ENCODE results near the gene FCGBP. TPM values are rescaled to one million over a fixed set of nuclear protein-coding genes. Genes with fewer than 3 reads are reported as not detected.

FCGBP gene
- polyA plus RNA-seq, 1 experiment = 0.01 TPM

GRCh38 chr19:39915848-39916215, 18.6 kb downstream of the FCGBP start:
- TF ChIP-seq, protein P1, sequence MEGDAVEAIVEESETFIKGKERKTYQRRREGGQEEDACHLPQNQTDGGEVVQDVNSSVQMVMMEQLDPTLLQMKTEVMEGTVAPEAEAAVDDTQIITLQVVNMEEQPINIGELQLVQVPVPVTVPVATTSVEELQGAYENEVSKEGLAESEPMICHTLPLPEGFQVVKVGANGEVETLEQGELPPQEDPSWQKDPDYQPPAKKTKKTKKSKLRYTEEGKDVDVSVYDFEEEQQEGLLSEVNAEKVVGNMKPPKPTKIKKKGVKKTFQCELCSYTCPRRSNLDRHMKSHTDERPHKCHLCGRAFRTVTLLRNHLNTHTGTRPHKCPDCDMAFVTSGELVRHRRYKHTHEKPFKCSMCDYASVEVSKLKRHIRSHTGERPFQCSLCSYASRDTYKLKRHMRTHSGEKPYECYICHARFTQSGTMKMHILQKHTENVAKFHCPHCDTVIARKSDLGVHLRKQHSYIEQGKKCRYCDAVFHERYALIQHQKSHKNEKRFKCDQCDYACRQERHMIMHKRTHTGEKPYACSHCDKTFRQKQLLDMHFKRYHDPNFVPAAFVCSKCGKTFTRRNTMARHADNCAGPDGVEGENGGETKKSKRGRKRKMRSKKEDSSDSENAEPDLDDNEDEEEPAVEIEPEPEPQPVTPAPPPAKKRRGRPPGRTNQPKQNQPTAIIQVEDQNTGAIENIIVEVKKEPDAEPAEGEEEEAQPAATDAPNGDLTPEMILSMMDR (IDR thresholded peaks at IDR 0.05; ENCODE audit: insufficient read depth, low read depth, low read length) = no peak
- no peak overlapping the region for H3K4me3 ChIP-seq (ENCODE audit: low read depth, low read length)
- CTCF ChIA-PET = interaction anchor here (0.6 kb wide), 1 partner anchor 390 kb away, joined by 3 read pairs; no protein-coding TSS in a partner anchor
- H3K27me3 ChIP-seq (ENCODE audit: control insufficient read depth, insufficient read depth, low read length) = peaks cover 1% of the 10 kb centered on the region; the same call in 1 of the 2 replicates
- POLR2A ChIA-PET = no interaction called here
- DNase-seq (ENCODE audit: low read depth) = no peak
- no peaks in the 10 kb centered on the region for H3K36me3 ChIP-seq (ENCODE audit: control insufficient read depth, insufficient read depth, low read length)

DNA sequence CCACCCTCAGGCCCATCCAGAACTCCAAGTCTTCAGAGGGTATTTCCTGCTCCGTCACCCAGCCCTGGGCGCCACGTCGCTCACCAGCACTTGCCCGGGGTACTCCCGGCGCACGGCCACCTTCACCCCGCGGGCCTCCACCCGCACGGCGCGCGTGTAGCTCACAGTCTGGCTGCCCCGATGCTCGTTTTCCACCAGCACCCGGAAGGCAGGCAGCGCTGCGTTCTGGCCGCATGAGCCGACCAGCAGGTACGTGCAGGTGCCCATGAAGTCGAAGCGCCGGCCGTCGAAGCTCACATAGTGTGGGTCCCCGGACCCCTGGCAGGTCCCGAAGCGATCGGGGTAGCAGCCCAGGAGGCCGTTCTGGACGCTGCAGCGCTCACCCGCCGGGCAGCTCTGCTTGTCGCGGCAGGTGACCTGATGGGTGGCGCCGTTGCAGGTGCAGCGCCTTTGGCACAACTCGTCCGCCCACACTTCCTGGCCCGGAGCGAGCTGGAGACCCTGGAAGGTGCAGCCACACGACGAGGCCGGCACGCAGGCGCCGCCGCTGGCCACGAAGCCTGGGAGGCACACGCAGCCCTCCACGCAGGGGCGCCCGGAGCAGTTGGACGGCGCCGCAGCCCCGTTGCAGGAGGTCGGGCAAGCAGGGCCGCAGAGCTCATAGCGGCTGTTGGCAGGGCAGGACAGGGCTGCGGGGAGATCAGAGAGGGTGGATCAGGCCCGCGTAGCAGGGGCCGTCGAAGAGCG, 19.2 kb downstream of the FCGBP start:
- POLR2A ChIA-PET = no interaction called here
- TF ChIP-seq, protein P1 (IDR thresholded peaks at IDR 0.05; ENCODE audit: insufficient read depth, low read depth, low read length) = no peak
- CTCF ChIA-PET = interaction anchor here (0.6 kb wide), 1 partner anchor 390 kb away, joined by 3 read pairs; no protein-coding TSS in a partner anchor
- peaks cover 1% of the 10 kb centered on the region; the same call in 1 of the 2 replicates for H3K27me3 ChIP-seq (ENCODE audit: control insufficient read depth, insufficient read depth, low read length)
- no peak for DNase-seq (ENCODE audit: low read depth)
- H3K36me3 ChIP-seq (ENCODE audit: control insufficient read depth, insufficient read depth, low read length) = no peaks in the 10 kb centered on the region
- no peak overlapping the region for H3K4me3 ChIP-seq (ENCODE audit: low read depth, low read length)

DNA sequence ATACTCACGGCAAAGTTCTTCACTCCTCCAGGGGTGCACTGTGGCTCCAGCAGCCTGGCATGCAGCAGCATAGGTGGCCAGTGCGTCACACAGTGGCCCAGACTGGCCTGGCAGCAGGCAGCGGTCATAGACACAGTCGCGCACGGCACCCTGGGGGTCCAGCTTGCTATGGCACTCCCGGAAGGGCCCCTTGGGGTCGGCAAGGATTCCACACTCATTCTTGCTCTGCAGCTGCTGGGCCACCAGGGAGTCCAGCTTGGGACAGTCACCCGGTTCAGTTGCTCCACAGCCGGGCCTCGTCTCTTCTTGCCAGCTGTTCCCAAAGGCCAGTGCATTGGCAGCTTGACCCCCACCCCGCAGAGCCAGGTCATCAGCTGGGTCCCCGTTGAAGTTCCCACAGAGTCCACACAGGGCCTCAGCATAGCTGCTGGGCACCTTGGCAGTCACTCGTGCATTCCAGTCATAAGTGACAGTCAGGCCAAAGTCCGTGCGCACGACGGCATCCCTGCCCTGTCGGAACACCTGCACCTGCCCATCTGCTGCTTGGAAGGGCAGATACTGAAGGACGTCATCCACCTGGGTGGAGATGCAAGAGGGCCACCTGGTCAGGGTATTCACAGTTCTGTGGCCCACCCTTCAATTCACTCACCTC, 20.6 kb downstream of the FCGBP start:
- Histone ChIP-seq H3K4me3 (ENCODE audit: low read depth, low read length) (no peak overlapping the region), H3K27me3 (ENCODE audit: control insufficient read depth, insufficient read depth, low read length) (peaks cover 1% of the 10 kb centered on the region; the same call in 1 of the 2 replicates), H3K36me3 (ENCODE audit: control insufficient read depth, insufficient read depth, low read length) (no peaks in the 10 kb centered on the region)
- no peak for DNase-seq (ENCODE audit: low read depth)
- CTCF ChIA-PET = no interaction called here
- TF ChIP-seq, protein P1 (IDR thresholded peaks at IDR 0.05; ENCODE audit: insufficient read depth, low read depth, low read length) = no peak
- POLR2A ChIA-PET = no interaction called here

GRCh38 chr19:39908803-39909202, 25.6 kb downstream of the FCGBP start:
- TF ChIP-seq, protein P1 (IDR thresholded peaks at IDR 0.05; ENCODE audit: insufficient read depth, low read depth, low read length) = no peak
- Histone ChIP-seq H3K4me3 (ENCODE audit: low read depth, low read length) (no peak overlapping the region), H3K36me3 (ENCODE audit: control insufficient read depth, insufficient read depth, low read length) (no peaks in the 10 kb centered on the region), H3K27me3 (ENCODE audit: control insufficient read depth, insufficient read depth, low read length) (no peaks in the 10 kb centered on the region; the same call in 1 of the 2 replicates)
- ChIA-PET POLR2A (no interaction called here), CTCF (no interaction called here)
- DNase-seq (ENCODE audit: low read depth) = no peak

GRCh38 chr19:39906820-39907611, 27.4 kb downstream of the FCGBP start:
- ChIA-PET POLR2A (no interaction called here), CTCF (no interaction called here)
- DNase-seq (ENCODE audit: low read depth) = no peak
- TF ChIP-seq, protein P1 (IDR thresholded peaks at IDR 0.05; ENCODE audit: insufficient read depth, low read depth, low read length) = no peak
- no peak overlapping the region for H3K4me3 ChIP-seq (ENCODE audit: low read depth, low read length)
- no peaks in the 10 kb centered on the region for H3K36me3 ChIP-seq (ENCODE audit: control insufficient read depth, insufficient read depth, low read length)
- H3K27me3 ChIP-seq (ENCODE audit: control insufficient read depth, insufficient read depth, low read length) = no peaks in the 10 kb centered on the region; the same call in 1 of the 2 replicates

Data from BJ (cell line).